Measurements from ENCODE around the gene SMS.

DNA sequence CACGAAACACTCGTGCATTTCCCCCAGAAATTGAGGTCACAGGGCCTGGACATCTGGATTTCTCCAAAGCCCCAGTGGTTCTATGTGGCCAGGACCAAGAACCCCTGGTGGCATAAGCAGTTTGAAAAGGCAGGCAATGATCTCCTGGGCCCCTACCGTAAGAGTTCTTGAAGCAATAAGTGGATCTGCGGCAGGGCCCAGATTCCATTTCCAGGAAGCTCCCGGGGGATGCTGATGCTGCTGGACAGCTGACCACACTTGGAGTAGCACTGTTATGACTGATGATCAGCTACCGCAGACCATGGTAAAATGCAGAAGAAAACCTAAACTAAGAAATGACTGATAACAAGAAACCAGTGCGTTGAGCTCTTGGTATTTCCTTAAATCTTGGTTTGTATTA, 27.8 kb downstream of the SMS start:
- no peak for TF ChIP-seq EP300 (IDR thresholded peaks at IDR 0.05; ENCODE audit: borderline replicate concordance)
- TF ChIP-seq, protein P1, sequence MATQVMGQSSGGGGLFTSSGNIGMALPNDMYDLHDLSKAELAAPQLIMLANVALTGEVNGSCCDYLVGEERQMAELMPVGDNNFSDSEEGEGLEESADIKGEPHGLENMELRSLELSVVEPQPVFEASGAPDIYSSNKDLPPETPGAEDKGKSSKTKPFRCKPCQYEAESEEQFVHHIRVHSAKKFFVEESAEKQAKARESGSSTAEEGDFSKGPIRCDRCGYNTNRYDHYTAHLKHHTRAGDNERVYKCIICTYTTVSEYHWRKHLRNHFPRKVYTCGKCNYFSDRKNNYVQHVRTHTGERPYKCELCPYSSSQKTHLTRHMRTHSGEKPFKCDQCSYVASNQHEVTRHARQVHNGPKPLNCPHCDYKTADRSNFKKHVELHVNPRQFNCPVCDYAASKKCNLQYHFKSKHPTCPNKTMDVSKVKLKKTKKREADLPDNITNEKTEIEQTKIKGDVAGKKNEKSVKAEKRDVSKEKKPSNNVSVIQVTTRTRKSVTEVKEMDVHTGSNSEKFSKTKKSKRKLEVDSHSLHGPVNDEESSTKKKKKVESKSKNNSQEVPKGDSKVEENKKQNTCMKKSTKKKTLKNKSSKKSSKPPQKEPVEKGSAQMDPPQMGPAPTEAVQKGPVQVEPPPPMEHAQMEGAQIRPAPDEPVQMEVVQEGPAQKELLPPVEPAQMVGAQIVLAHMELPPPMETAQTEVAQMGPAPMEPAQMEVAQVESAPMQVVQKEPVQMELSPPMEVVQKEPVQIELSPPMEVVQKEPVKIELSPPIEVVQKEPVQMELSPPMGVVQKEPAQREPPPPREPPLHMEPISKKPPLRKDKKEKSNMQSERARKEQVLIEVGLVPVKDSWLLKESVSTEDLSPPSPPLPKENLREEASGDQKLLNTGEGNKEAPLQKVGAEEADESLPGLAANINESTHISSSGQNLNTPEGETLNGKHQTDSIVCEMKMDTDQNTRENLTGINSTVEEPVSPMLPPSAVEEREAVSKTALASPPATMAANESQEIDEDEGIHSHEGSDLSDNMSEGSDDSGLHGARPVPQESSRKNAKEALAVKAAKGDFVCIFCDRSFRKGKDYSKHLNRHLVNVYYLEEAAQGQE (IDR thresholded peaks at IDR 0.05; ENCODE audit: low read depth), result no peak
- TF ChIP-seq NFIC (IDR thresholded peaks at IDR 0.05), result no peak
- TF ChIP-seq TAF1 (IDR thresholded peaks at IDR 0.05; ENCODE audit: low read depth), result no peak
- TF ChIP-seq, protein P2, sequence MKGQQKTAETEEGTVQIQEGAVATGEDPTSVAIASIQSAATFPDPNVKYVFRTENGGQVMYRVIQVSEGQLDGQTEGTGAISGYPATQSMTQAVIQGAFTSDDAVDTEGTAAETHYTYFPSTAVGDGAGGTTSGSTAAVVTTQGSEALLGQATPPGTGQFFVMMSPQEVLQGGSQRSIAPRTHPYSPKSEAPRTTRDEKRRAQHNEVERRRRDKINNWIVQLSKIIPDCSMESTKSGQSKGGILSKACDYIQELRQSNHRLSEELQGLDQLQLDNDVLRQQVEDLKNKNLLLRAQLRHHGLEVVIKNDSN (IDR thresholded peaks at IDR 0.05), result no peak
- TF ChIP-seq RAD21 (IDR thresholded peaks at IDR 0.05; ENCODE audit: low read depth), result no peak
- TF ChIP-seq CREB1 (IDR thresholded peaks at IDR 0.05; ENCODE audit: low read depth), result no peak
- no peak for TF ChIP-seq CEBPB (IDR thresholded peaks at IDR 0.05)
- TF ChIP-seq YY1 (IDR thresholded peaks at IDR 0.05; ENCODE audit: low read depth), result no peak
- TF ChIP-seq EGR1 (IDR thresholded peaks at IDR 0.05), result no peak

Data from Ishikawa (cell line).